GM10266 (cell line): Measurements from ENCODE around the gene UNC5B.
A peak's percentile ranks its signal among the peaks of the same experiment; 100 is the strongest.

ENCODE experiments used
- DNase-seq: peaks from one replicate; pipeline ENCODE4 v3.0.0; 2012; ENCODE audit errors: extremely low spot score
- CTCF ChIP-seq: IDR thresholded peaks from 2 replicates; pipeline ENCODE4 v1.5.1; 2012; ENCODE audit warnings: mild to moderate bottlenecking, low read depth; ENCODE audit not compliant: control insufficient read depth, insufficient read depth; ENCODE audit errors: missing control alignments

The UNC5B gene

DNA sequence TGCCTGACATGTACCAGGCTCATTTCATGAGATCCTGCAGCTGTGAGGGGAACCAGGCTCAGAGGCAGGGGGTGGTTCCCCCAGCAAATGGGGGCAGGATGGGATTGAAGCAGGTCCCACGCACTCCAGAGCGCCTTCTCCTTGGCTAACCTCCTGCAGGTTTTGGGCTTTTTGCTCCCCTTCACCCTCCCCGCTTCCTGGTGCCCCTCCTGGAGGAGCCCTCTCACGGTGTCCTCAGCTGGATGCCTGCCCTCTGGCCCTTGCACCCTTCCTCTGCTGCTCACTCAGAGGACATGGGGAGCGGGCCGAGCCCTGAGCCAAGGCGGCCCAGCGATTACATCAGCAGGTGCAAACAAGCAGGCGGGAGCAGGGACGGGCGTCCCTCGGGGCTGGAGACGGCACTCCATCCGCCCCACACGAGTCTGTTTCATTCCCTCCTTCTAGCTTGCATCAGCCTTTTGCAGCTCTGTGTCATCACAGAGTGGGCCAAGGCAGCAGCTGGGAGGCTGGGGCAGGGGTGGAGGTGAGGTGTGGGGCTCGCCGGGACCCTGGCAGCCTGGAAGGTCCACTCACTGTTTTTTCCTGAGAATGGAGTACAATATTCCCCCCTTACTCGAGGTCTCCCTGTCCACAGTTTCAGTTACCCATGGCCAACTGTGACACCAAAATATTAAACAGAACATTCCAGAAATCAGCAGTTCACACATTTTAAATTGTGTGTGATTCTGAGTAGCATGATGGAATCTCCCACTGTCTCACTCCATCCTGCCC lies 54.0 kb downstream of the UNC5B start:
- DNase-seq: no peak
- TF ChIP-seq CTCF: no peak

GRCh38 chr10:71266918-71267442 lies 54.6 kb downstream of the UNC5B start:
- no peak for DNase-seq
- TF ChIP-seq CTCF: no peak

DNA sequence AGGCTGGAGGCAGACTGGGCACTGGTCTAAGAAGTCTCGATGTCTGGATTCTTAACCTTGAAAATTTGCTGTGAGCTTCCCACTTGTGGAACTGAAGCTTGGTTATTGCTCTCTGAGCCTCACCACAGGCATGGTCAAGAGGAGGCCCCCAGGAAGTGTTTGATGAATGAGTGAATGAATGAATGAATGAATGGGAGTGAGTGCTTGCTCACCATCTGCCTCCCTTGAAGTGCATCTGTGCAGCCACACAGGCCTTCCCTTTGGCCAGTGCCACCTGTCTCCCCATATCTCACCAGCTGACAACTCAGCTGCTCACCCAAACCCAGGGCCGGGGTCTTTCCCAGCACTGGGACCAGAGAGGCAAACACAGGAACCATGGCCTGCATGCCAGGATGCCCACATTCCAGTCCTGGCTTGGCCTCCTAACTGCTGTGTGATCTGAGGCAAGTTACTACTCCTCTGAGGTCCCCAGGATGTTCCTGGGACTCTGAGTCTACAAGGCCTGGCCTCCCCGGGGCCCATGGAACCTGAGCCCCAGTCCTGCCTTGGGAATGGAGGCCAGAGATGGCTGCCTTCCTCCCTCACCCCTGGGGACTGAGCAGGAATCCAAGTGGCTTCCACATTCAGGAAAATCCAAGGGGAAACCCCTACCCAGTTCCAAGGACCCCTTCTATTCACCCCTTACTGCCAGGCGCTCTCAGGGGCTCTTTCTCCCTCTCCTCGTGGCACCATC lies 55.3 kb downstream of the UNC5B start:
- TF ChIP-seq CTCF: no peak
- no peak for DNase-seq

DNA sequence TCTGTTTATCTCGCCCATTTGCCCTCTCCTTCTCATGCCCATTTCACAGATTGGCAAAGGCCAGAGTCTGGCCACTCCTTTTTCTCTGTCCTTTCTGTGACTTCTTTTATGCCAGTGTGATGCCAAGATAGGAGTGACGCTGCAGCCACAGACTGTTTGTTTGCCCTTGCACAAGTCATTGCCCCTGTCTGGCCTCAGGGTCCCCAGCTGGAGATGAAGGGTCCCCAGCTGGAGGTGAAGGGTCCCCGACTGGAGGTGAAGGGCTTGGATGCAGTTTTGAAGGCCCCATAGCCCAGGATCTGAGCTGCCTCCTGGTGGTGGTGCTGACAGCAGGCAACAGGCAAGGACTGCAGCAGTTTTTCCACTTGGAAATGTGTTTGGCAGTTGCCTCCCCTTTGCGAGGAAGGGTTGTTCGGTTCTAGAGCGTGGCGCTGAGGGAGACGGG lies 55.9 kb downstream of the UNC5B start:
- peak; percentile 3 for TF ChIP-seq CTCF
- no peak for DNase-seq

GRCh38 chr10:71268758-71269157 lies 56.4 kb downstream of the UNC5B start:
- DNase-seq: no peak
- TF ChIP-seq CTCF: no peak

GRCh38 chr10:71269301-71270288 lies 57.2 kb downstream of the UNC5B start:
- no peak for TF ChIP-seq CTCF
- DNase-seq: no peak
